ENCODE results near the gene PLCB1.
"Not testable (repeated sequence)": the region's sequence is repeated elsewhere in the genome, so short reads cannot be mapped to it uniquely, and the experiment has no call there.

The PLCB1 gene

DNA sequence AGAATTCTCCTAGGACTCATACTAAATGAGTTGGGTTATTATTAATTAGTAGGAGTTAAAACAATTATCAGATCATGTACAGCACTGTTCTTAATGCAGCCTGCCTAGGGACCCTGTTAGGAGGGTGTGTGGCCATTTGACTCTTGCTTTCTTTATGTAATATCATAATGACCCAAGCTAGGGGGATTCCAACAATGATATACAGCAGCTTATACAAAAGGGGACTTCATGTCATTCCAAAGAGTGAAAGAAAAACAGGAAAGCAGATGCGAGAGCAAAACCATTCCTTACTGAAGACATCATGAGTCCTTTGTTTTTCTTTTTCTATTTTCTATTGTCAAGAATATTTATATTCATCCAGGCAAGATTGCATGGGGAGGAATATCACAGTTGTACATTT, 455.2 kb downstream of the PLCB1 start:
- Histone ChIP-seq H3K27ac (ENCODE audit: low read depth in 2 of 2, low read length in 2 of 2) (no peak overlapping the region), H3K27me3 (ENCODE audit: control insufficient read depth in 2 of 2, insufficient read depth in 2 of 2, low read length in 2 of 2) (no peaks in the 10 kb centered on the region), H3K4me3 (ENCODE audit: low read length in 2 of 2) (no peak overlapping the region), H3K9me3 (ENCODE audit: control insufficient read depth in 2 of 2, low read length in 2 of 2) (no peaks in the 10 kb centered on the region), H3K9ac (ENCODE audit: low read depth in 1 of 2, low read length in 2 of 2) (no peak overlapping the region), H3K36me3 (ENCODE audit: control insufficient read depth in 2 of 2, insufficient read depth in 2 of 2, low read length in 2 of 2) (no peaks in the 10 kb centered on the region), H3K4me1 (ENCODE audit: control insufficient read depth in 2 of 2, insufficient read depth in 2 of 2, low read length in 2 of 2) (no peaks in the 10 kb centered on the region)

GRCh38 chr20:8587810-8588209, 455.7 kb downstream of the PLCB1 start:
- no peaks in the 10 kb centered on the region for H3K4me1 ChIP-seq (ENCODE audit: control insufficient read depth in 2 of 2, insufficient read depth in 2 of 2, low read length in 2 of 2)
- no peak overlapping the region for H3K4me3 ChIP-seq (ENCODE audit: low read length in 2 of 2)
- no peaks in the 10 kb centered on the region for H3K9me3 ChIP-seq (ENCODE audit: control insufficient read depth in 2 of 2, low read length in 2 of 2)
- H3K27ac ChIP-seq (ENCODE audit: low read depth in 2 of 2, low read length in 2 of 2): no peak overlapping the region
- H3K27me3 ChIP-seq (ENCODE audit: control insufficient read depth in 2 of 2, insufficient read depth in 2 of 2, low read length in 2 of 2): no peaks in the 10 kb centered on the region
- no peaks in the 10 kb centered on the region for H3K36me3 ChIP-seq (ENCODE audit: control insufficient read depth in 2 of 2, insufficient read depth in 2 of 2, low read length in 2 of 2)
- H3K9ac ChIP-seq (ENCODE audit: low read depth in 1 of 2, low read length in 2 of 2): no peak overlapping the region

GRCh38 chr20:8589956-8590355, 457.9 kb downstream of the PLCB1 start:
- Histone ChIP-seq H3K4me3 (ENCODE audit: low read length in 2 of 2) (no peak overlapping the region), H3K4me1 (ENCODE audit: control insufficient read depth in 2 of 2, insufficient read depth in 2 of 2, low read length in 2 of 2) (no peaks in the 10 kb centered on the region), H3K9ac (ENCODE audit: low read depth in 1 of 2, low read length in 2 of 2) (no peak overlapping the region), H3K27me3 (ENCODE audit: control insufficient read depth in 2 of 2, insufficient read depth in 2 of 2, low read length in 2 of 2) (no peaks in the 10 kb centered on the region), H3K27ac (ENCODE audit: low read depth in 2 of 2, low read length in 2 of 2) (no peak overlapping the region), H3K9me3 (ENCODE audit: control insufficient read depth in 2 of 2, low read length in 2 of 2) (no peaks in the 10 kb centered on the region), H3K36me3 (ENCODE audit: control insufficient read depth in 2 of 2, insufficient read depth in 2 of 2, low read length in 2 of 2) (no peaks in the 10 kb centered on the region)

DNA sequence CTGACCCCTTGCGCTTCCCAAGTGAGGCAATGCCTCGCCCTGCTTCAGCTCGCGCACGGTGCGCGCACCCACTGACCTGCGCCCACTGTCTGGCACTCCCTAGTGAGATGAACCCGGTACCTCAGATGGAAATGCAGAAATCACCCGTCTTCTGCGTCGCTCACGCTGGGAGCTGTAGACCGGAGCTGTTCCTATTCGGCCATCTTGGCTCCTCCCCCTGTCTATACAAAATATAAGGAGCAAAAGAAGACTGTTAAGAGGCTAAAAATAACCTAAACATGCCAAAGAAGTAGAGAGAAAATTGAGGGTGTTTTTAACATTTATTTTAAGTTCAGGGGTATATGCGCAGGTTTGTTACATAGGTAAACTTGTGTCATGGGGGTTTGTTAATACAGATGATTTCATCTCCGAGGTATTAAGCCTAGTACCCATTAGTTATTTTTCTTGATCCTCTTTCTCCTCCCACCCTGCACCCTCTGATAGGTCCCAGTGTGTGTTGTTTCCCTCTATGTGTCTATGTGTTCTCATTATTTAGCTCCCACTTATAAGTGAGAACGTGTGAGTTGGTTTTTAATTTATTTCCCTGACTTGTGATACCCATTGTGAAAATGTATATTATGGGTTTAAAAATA, 469.0 kb downstream of the PLCB1 start:
- H3K4me1 ChIP-seq (ENCODE audit: control insufficient read depth in 2 of 2, insufficient read depth in 2 of 2, low read length in 2 of 2); H3K9me3 ChIP-seq (ENCODE audit: control insufficient read depth in 2 of 2, low read length in 2 of 2); H3K9ac ChIP-seq (ENCODE audit: low read depth in 1 of 2, low read length in 2 of 2); H3K27ac ChIP-seq (ENCODE audit: low read depth in 2 of 2, low read length in 2 of 2); H3K4me3 ChIP-seq (ENCODE audit: low read length in 2 of 2); H3K36me3 ChIP-seq (ENCODE audit: control insufficient read depth in 2 of 2, insufficient read depth in 2 of 2, low read length in 2 of 2); H3K27me3 ChIP-seq (ENCODE audit: control insufficient read depth in 2 of 2, insufficient read depth in 2 of 2, low read length in 2 of 2): not testable (repeated sequence)

DNA sequence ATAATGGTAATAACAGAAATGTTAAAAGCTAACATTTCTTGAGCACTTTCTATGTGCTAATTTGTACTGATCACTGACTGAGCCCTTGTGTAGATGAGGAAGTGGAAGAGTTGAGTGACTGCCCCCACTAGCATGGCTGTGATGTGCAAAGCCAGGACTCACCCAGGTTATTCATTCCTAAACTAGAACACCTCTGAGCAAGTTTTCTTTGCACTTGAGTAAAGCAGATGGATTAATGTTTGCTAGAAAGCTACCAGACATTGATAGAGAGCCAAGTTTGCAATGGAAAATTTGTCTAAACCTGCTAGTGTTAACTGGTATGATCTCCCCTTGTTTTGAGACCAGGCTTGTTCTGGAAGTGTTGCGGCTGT, 469.5 kb downstream of the PLCB1 start:
- no peaks in the 10 kb centered on the region for H3K4me1 ChIP-seq (ENCODE audit: control insufficient read depth in 2 of 2, insufficient read depth in 2 of 2, low read length in 2 of 2)
- no peaks in the 10 kb centered on the region for H3K27me3 ChIP-seq (ENCODE audit: control insufficient read depth in 2 of 2, insufficient read depth in 2 of 2, low read length in 2 of 2)
- no peak overlapping the region for H3K27ac ChIP-seq (ENCODE audit: low read depth in 2 of 2, low read length in 2 of 2)
- no peak overlapping the region for H3K9ac ChIP-seq (ENCODE audit: low read depth in 1 of 2, low read length in 2 of 2)
- no peaks in the 10 kb centered on the region for H3K36me3 ChIP-seq (ENCODE audit: control insufficient read depth in 2 of 2, insufficient read depth in 2 of 2, low read length in 2 of 2)
- no peak overlapping the region for H3K4me3 ChIP-seq (ENCODE audit: low read length in 2 of 2)
- H3K9me3 ChIP-seq (ENCODE audit: control insufficient read depth in 2 of 2, low read length in 2 of 2): no peaks in the 10 kb centered on the region

DNA sequence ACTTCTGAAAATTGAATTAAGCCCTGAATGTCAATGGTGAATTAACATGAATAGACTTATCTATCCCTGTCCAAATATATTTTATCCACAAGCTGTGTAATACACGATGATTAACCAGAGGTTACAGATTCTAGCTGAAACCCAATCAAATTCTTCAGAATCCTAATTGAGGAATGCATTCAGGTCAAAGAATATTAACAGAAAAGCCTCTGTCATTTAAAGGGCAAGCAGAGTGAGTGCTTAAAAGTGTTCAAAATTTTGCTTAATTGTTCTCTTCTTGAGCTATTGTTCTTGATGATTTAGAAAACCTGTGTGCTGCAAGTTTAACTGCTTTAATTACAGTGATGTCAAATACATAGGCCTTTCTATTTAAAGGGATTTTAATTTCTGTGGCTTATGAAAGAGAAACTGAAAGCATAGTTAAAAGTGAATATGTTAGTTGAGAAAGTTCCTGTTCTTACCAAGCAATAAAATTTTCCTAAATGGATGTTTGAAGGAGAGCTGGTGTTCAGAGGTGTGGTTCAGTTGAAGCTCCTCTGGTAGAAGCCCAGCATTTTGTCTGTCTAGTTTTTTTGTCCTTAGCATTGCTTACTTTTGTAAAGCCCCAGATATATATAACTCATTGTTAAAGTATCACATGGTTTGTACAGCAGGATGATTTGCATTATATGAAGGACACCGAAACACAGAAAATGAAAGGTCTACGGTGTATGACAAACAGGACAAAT, 470.5 kb downstream of the PLCB1 start:
- H3K27me3 ChIP-seq (ENCODE audit: control insufficient read depth in 2 of 2, insufficient read depth in 2 of 2, low read length in 2 of 2): no peaks in the 10 kb centered on the region
- H3K4me3 ChIP-seq (ENCODE audit: low read length in 2 of 2): peak overlapping the region; percentile 20 to 45
- H3K27ac ChIP-seq (ENCODE audit: low read depth in 2 of 2, low read length in 2 of 2): no peak overlapping the region
- H3K9ac ChIP-seq (ENCODE audit: low read depth in 1 of 2, low read length in 2 of 2): no peak overlapping the region
- H3K36me3 ChIP-seq (ENCODE audit: control insufficient read depth in 2 of 2, insufficient read depth in 2 of 2, low read length in 2 of 2): no peaks in the 10 kb centered on the region
- no peaks in the 10 kb centered on the region for H3K9me3 ChIP-seq (ENCODE audit: control insufficient read depth in 2 of 2, low read length in 2 of 2)
- H3K4me1 ChIP-seq (ENCODE audit: control insufficient read depth in 2 of 2, insufficient read depth in 2 of 2, low read length in 2 of 2): no peaks in the 10 kb centered on the region

DNA sequence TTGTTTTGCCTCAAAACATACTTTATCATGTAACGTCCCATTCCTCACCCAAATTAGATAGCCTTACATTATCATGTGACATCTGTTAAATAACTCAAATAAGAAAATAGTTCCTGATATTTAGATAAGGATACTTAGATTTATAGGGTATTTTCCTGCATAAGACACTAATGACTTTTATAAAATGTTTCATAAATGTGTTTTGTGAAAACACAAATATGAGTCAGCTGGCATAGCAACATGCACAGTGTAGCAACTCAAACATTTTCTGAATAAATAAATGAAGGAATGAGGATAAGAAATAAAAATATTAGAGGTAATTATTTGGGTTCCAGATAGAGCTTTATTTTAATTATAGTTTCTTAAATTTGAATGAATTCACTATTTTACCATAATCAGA, 476.4 kb downstream of the PLCB1 start:
- Histone ChIP-seq H3K9ac (ENCODE audit: low read depth in 1 of 2, low read length in 2 of 2) (no peak overlapping the region), H3K9me3 (ENCODE audit: control insufficient read depth in 2 of 2, low read length in 2 of 2) (no peaks in the 10 kb centered on the region), H3K4me1 (ENCODE audit: control insufficient read depth in 2 of 2, insufficient read depth in 2 of 2, low read length in 2 of 2) (no peaks in the 10 kb centered on the region), H3K36me3 (ENCODE audit: control insufficient read depth in 2 of 2, insufficient read depth in 2 of 2, low read length in 2 of 2) (no peaks in the 10 kb centered on the region), H3K27ac (ENCODE audit: low read depth in 2 of 2, low read length in 2 of 2) (no peak overlapping the region), H3K27me3 (ENCODE audit: control insufficient read depth in 2 of 2, insufficient read depth in 2 of 2, low read length in 2 of 2) (no peaks in the 10 kb centered on the region), H3K4me3 (ENCODE audit: low read length in 2 of 2) (no peak overlapping the region)

DNA sequence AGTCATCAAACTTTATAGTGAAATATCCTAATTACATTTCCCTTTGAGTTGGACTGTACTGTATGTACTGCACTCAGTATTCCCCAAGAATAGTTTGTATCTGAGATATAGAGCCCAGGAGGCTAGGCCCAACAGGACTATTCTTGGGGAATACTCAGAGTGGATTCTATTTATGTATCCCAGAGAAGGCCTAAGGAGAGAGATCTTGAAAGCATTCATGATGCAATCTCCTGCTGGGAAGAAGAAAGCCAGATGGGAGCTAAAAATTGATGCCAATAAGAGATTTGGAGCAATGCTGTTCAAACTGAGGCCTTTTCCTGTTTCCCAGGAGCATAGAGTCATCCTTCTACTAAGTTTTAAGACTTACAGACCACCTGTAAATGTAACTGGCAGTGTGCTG, 484.7 kb downstream of the PLCB1 start:
- Histone ChIP-seq H3K4me3 (ENCODE audit: low read length in 2 of 2) (no peak overlapping the region), H3K9ac (ENCODE audit: low read depth in 1 of 2, low read length in 2 of 2) (no peak overlapping the region), H3K27ac (ENCODE audit: low read depth in 2 of 2, low read length in 2 of 2) (no peak overlapping the region)

DNA sequence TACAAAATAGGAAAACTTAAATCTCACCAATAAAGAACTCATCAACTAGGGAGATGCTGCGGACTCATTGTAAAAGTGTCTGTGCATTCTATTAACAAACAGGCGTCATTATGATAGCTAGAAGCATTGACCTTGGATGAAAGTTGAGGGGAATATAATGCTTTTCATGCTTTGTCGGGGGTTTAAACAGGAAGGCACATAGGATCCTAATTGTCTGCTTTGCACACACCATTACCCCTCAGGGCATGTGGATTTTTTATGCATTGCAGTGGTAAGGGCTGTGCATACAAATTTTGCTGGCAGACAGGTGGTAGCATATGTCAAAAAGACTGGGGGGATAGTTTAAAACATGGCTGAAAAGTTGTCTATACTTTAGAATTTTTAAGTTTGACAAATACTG, 488.9 kb downstream of the PLCB1 start:
- H3K4me1 ChIP-seq (ENCODE audit: control insufficient read depth in 2 of 2, insufficient read depth in 2 of 2, low read length in 2 of 2): no peaks in the 10 kb centered on the region
- H3K36me3 ChIP-seq (ENCODE audit: control insufficient read depth in 2 of 2, insufficient read depth in 2 of 2, low read length in 2 of 2): no peaks in the 10 kb centered on the region
- H3K9ac ChIP-seq (ENCODE audit: low read depth in 1 of 2, low read length in 2 of 2): no peak overlapping the region
- no peak overlapping the region for H3K27ac ChIP-seq (ENCODE audit: low read depth in 2 of 2, low read length in 2 of 2)
- H3K27me3 ChIP-seq (ENCODE audit: control insufficient read depth in 2 of 2, insufficient read depth in 2 of 2, low read length in 2 of 2): no peaks in the 10 kb centered on the region
- no peaks in the 10 kb centered on the region for H3K9me3 ChIP-seq (ENCODE audit: control insufficient read depth in 2 of 2, low read length in 2 of 2)
- H3K4me3 ChIP-seq (ENCODE audit: low read length in 2 of 2): no peak overlapping the region

More for the DNA sequence above, 484.7 kb downstream of the PLCB1 start:
- no peaks in the 10 kb centered on the region for H3K36me3 ChIP-seq (ENCODE audit: control insufficient read depth in 2 of 2, insufficient read depth in 2 of 2, low read length in 2 of 2)
- H3K9me3 ChIP-seq (ENCODE audit: control insufficient read depth in 2 of 2, low read length in 2 of 2): no peaks in the 10 kb centered on the region
- no peaks in the 10 kb centered on the region for H3K4me1 ChIP-seq (ENCODE audit: control insufficient read depth in 2 of 2, insufficient read depth in 2 of 2, low read length in 2 of 2)
- no peaks in the 10 kb centered on the region for H3K27me3 ChIP-seq (ENCODE audit: control insufficient read depth in 2 of 2, insufficient read depth in 2 of 2, low read length in 2 of 2)

- no peak overlapping the region for H3K4me3 ChIP-seq (ENCODE audit: low read length in 2 of 2)
- no peaks in the 10 kb centered on the region for H3K27me3 ChIP-seq (ENCODE audit: control insufficient read depth in 2 of 2, insufficient read depth in 2 of 2, low read length in 2 of 2)
- no peaks in the 10 kb centered on the region for H3K36me3 ChIP-seq (ENCODE audit: control insufficient read depth in 2 of 2, insufficient read depth in 2 of 2, low read length in 2 of 2)
- no peaks in the 10 kb centered on the region for H3K4me1 ChIP-seq (ENCODE audit: control insufficient read depth in 2 of 2, insufficient read depth in 2 of 2, low read length in 2 of 2)
- H3K9ac ChIP-seq (ENCODE audit: low read depth in 1 of 2, low read length in 2 of 2): no peak overlapping the region
- no peak overlapping the region for H3K27ac ChIP-seq (ENCODE audit: low read depth in 2 of 2, low read length in 2 of 2)
- no peaks in the 10 kb centered on the region for H3K9me3 ChIP-seq (ENCODE audit: control insufficient read depth in 2 of 2, low read length in 2 of 2)
Measured at GRCh38 chr20:8624046-8624445, 492.0 kb downstream of the PLCB1 start.
